Neuronal stem cell (in vitro differentiated cells): ENCODE results near the gene OSBPL1A.

ENCODE experiments used
- DNase-seq: peaks from one replicate; pipeline ENCODE4 v3.0.0-alpha.2; 2013; ENCODE audit warnings: low spot score
- H2AFZ ChIP-seq: one replicate; pipeline ENCODE4 v1.6.1; 2013; ENCODE audit warnings: mild to moderate bottlenecking, low read length, inconsistent platforms
- H2AK5ac ChIP-seq: 2 replicates; pipeline ENCODE4 v1.6.1; 2013; ENCODE audit warnings: low read depth, mild to moderate bottlenecking, inconsistent platforms, low read length, moderate library complexity, mixed read lengths
- H2BK120ac ChIP-seq: 2 replicates; pipeline ENCODE4 v1.6.1; 2013; ENCODE audit warnings: low read depth, mild to moderate bottlenecking, inconsistent platforms, low read length, moderate library complexity, mixed read lengths
- H2BK12ac ChIP-seq: one replicate; pipeline ENCODE4 v1.6.1; 2013; ENCODE audit warnings: low read length, inconsistent platforms
- H2BK15ac ChIP-seq: 2 replicates; pipeline ENCODE4 v1.6.1; 2013; ENCODE audit warnings: mild to moderate bottlenecking, low read length, inconsistent platforms, mixed read lengths
- H2BK5ac ChIP-seq: one replicate; pipeline ENCODE4 v1.6.1; 2013; ENCODE audit warnings: inconsistent platforms, mild to moderate bottlenecking, low read length, moderate library complexity
- H3K14ac ChIP-seq: one replicate; pipeline ENCODE4 v1.6.1; 2013; ENCODE audit warnings: low read length, inconsistent platforms
- H3K18ac ChIP-seq: 2 replicates; pipeline ENCODE4 v1.6.1; 2013; ENCODE audit warnings: low read length, inconsistent platforms
- H3K23ac ChIP-seq: 2 replicates; pipeline ENCODE4 v1.6.1; 2013; ENCODE audit warnings: low read depth, mild to moderate bottlenecking, mixed read lengths, low read length, inconsistent platforms; ENCODE audit not compliant: poor library complexity
- H3K27ac ChIP-seq: replicated peaks from 3 replicates; pipeline ENCODE4 v1.5.1; 2013; ENCODE audit warnings: low read length, inconsistent platforms
- H3K27me3 ChIP-seq, 3 experiments: 2 replicates each; pipeline ENCODE4 v1.6.1; 2013; ENCODE audit warnings: low read length in 3 of 3, mild to moderate bottlenecking in 2 of 3, inconsistent platforms in 1 of 3, low read depth in 1 of 3, mixed read lengths in 1 of 3, moderate library complexity in 1 of 3; ENCODE audit not compliant: control insufficient read depth in 3 of 3, insufficient read depth in 3 of 3
- H3K36me3 ChIP-seq, 2 donors: replicated peaks in 1 of 2; 2 replicates each; pipeline ENCODE4 v1.6.1; 2013; ENCODE audit warnings: low read length in 2 of 2; ENCODE audit not compliant: control insufficient read depth in 2 of 2, insufficient read depth in 2 of 2
- H3K4ac ChIP-seq: 2 replicates; pipeline ENCODE4 v1.6.1; 2013; ENCODE audit warnings: inconsistent platforms, mild to moderate bottlenecking, low read length, moderate library complexity
- H3K4me1 ChIP-seq, 2 donors: 1 replicate in 1 of 2; 2 replicates in 1 of 2; pipeline ENCODE4 v1.6.1; 2013; ENCODE audit warnings: low read length in 2 of 2, low read depth in 1 of 2; ENCODE audit not compliant: control insufficient read depth in 2 of 2, insufficient read depth in 1 of 2
- H3K4me2 ChIP-seq: one replicate; pipeline ENCODE4 v1.6.1; 2013; ENCODE audit warnings: mild to moderate bottlenecking, low read length, inconsistent platforms; ENCODE audit not compliant: insufficient read depth, poor library complexity, severe bottlenecking
- H3K4me3 ChIP-seq, 2 donors: 2 replicates each; pipeline ENCODE4 v1.5.1; 2013; ENCODE audit warnings: low read length in 2 of 2, mild to moderate bottlenecking in 2 of 2, inconsistent platforms in 1 of 2, moderate library complexity in 1 of 2
- H3K79me1 ChIP-seq: one replicate; pipeline ENCODE4 v1.6.1; 2013; ENCODE audit warnings: low read depth, mild to moderate bottlenecking, inconsistent platforms, low read length, moderate library complexity
- H3K9ac ChIP-seq: one replicate; pipeline ENCODE4 v1.6.1; 2013; ENCODE audit warnings: mild to moderate bottlenecking, low read depth, low read length, inconsistent platforms; ENCODE audit not compliant: poor library complexity
- H3K9me3 ChIP-seq, 2 donors: replicated peaks in 1 of 2; 2 replicates each; pipeline versions ENCODE3 to v1.6.1; 2013; ENCODE audit warnings: low read length in 2 of 2, mild to moderate bottlenecking in 2 of 2, inconsistent platforms in 1 of 2, low read depth in 1 of 2, mixed read lengths in 1 of 2, moderate library complexity in 1 of 2; ENCODE audit not compliant: control insufficient read depth in 2 of 2, insufficient read depth in 1 of 2
- H4K8ac ChIP-seq: one replicate; pipeline ENCODE4 v1.6.1; 2013; ENCODE audit warnings: low read depth, mild to moderate bottlenecking, inconsistent platforms, low read length, moderate library complexity
- H4K91ac ChIP-seq: one replicate; pipeline ENCODE4 v1.6.1; 2013; ENCODE audit warnings: low read length, low read depth, mild to moderate bottlenecking, inconsistent platforms; ENCODE audit not compliant: poor library complexity
- WGBS, 2 donors: extraction: QIAGEN DNeasy Blood & Tissue Kit; methylation state at CpG; one replicate each; pipeline ENCODE4 v1.1.7; 2013; ENCODE audit warnings: missing lambda C conversion rate in 2 of 2, mixed read lengths in 1 of 2; ENCODE audit not compliant: insufficient read length in 2 of 2, insufficient replicate concordance in 1 of 2; ENCODE audit errors: extremely low coverage in 2 of 2; 5-methylcytosine and 5-hydroxymethylcytosine counted together

OSBPL1A gene

DNA sequence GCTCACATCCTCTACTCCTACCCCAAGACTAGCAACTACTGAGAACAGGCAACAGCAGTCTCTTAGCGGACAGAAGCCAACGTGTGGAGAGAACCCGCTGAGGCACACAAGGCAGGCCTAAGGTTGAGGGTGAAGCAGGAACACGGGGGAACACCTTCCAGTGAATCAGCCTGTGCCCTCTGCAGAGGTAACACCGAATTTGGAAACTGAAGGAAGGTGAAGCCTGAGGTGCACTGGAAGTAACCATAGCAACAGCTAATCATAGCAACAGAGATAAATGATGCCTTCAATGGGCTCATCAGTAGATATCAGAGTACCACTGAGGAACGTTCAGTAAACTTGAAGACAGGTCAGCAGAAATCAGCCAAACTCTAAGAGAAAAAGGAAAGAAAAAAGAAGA, 43.3 kb downstream of the OSBPL1A start:
- Histone ChIP-seq H4K91ac (no peak overlapping the region), H4K8ac (no peak overlapping the region), H2BK5ac (no peak overlapping the region), H3K9ac (no peak overlapping the region), H2BK15ac (no peak overlapping the region), H3K9me3 (peaks cover 0 to 4% of the 10 kb centered on the region in 2 donors), H3K79me1 (no peaks in the 10 kb centered on the region), H3K4me3 (no peak overlapping the region), H3K36me3 (peaks cover 5 to 21% of the 10 kb centered on the region in 2 donors), H2AK5ac (no peak overlapping the region), H2BK12ac (no peak overlapping the region), H3K14ac (no peak overlapping the region), H3K4me1 (no peaks in the 10 kb centered on the region), H3K27ac (no peak overlapping the region), H3K4me2 (no peak overlapping the region), H3K4ac (no peak overlapping the region), H3K23ac (no peak overlapping the region), H2AFZ (no peak overlapping the region), H3K27me3 (no peaks in the 10 kb centered on the region), H2BK120ac (no peak overlapping the region), H3K18ac (no peak overlapping the region)
- no peak for DNase-seq
- no CpG with 5 or more reads among the region's 6 CpGs for WGBS, 2 donors

DNA sequence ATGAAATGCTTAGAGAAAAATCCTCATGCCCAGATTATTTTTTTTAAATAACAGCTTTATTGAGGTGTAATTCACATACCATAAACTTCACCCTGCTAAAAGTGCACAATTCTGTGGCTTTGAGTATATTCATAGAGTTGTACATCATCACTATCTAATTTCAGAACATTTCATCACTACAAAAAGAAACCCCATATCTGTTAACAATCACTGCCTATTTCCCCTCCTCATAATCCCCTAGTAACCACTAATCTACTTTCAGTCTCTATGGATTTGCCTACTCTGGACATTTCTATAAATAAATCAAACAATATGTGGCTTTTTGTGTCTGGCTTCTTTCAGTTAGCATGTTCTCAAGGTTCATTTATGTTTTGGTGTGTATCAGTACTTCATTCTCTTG, 51.4 kb downstream of the OSBPL1A start:
- no peak overlapping the region for H3K27ac ChIP-seq

DNA sequence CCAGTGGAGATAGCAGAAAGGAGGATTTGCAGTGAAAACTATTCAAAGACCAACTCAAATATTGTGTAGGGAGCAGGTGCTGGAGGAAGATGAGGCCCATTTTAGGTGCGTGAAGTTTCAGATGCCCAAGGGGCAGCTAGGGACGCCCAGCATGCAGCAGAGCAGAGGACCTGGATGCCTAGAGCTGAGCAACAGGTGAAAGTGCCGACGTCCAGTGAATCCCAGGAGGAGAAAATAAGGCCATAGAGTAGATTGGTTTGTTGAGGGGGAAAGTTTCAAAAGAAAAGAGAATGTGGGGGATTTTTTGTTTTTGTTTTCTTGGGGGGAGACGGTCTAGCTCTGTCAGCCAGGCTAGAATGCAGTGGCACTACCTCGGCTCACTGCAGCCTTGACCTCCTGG, 53.1 kb downstream of the OSBPL1A start:
- Histone ChIP-seq H4K8ac (no peak overlapping the region), H3K36me3 (peaks cover 1 to 13% of the 10 kb centered on the region in 2 donors), H2BK5ac (no peak overlapping the region), H3K18ac (no peak overlapping the region), H2BK12ac (no peak overlapping the region), H3K4ac (no peak overlapping the region), H3K4me1 (no peaks in the 10 kb centered on the region), H2BK15ac (no peak overlapping the region), H3K9ac (no peak overlapping the region), H3K27ac (no peak overlapping the region), H3K14ac (no peak overlapping the region), H3K23ac (no peak overlapping the region), H2BK120ac (no peak overlapping the region), H2AK5ac (no peak overlapping the region), H2AFZ (no peak overlapping the region), H3K4me3 (no peak overlapping the region), H3K9me3 (peaks cover 0 to 6% of the 10 kb centered on the region in 2 donors), H3K27me3 (no peaks in the 10 kb centered on the region), H3K79me1 (peaks cover 2% of the 10 kb centered on the region), H3K4me2 (no peak overlapping the region), H4K91ac (no peak overlapping the region)
- WGBS, 2 donors, result no CpG with 5 or more reads among the region's 6 CpGs
- no peak for DNase-seq

More for the DNA sequence above, 51.4 kb downstream of the OSBPL1A start:
- no peak overlapping the region for H3K4ac ChIP-seq
- H2BK5ac ChIP-seq, result no peak overlapping the region
- no peak overlapping the region for H3K9ac ChIP-seq
- no peak overlapping the region for H3K23ac ChIP-seq
- H3K14ac ChIP-seq, result no peak overlapping the region
- H3K9me3 ChIP-seq, result peaks cover 0 to 6% of the 10 kb centered on the region in 2 donors
- H4K91ac ChIP-seq, result no peak overlapping the region
- H2AFZ ChIP-seq, result no peak overlapping the region
- H2AK5ac ChIP-seq, result no peak overlapping the region
- H3K27me3 ChIP-seq, result no peaks in the 10 kb centered on the region
- no peak overlapping the region for H4K8ac ChIP-seq
- H3K79me1 ChIP-seq, result no peaks in the 10 kb centered on the region
- no peak overlapping the region for H2BK120ac ChIP-seq
- no peak overlapping the region for H3K18ac ChIP-seq
- no peak for DNase-seq
- no peak overlapping the region for H2BK15ac ChIP-seq
- peaks cover 1 to 13% of the 10 kb centered on the region in 2 donors for H3K36me3 ChIP-seq
- H3K4me3 ChIP-seq, result no peak overlapping the region
- H3K4me1 ChIP-seq, result no peaks in the 10 kb centered on the region
- no peak overlapping the region for H3K4me2 ChIP-seq
- H2BK12ac ChIP-seq, result no peak overlapping the region

DNA sequence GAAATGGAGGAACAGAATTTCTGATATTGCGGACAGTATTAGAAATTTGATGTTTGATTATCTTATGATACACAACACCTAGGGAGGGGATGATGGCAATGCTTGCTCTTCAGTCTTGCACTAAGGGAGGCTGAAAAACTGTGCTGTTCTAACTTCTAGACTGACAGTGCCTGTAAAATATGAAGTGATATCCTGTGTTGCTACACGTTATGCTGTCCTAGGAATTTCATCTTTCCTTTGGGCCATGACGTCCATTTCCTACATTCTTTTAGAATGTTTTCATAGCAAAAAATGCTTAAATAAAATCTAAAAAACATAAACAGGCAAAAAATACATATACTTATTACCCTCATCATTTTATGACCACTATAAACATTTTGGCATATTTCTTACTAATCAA, 55.3 kb downstream of the OSBPL1A start:
- Histone ChIP-seq H2AFZ (no peak overlapping the region), H3K9me3 (peaks cover 0 to 6% of the 10 kb centered on the region in 2 donors), H3K9ac (no peak overlapping the region), H3K27me3 (no peaks in the 10 kb centered on the region), H2BK5ac (no peak overlapping the region), H3K18ac (no peak overlapping the region), H3K4me1 (no peaks in the 10 kb centered on the region), H2BK12ac (no peak overlapping the region), H3K4me2 (no peak overlapping the region), H2BK120ac (no peak overlapping the region), H4K8ac (no peak overlapping the region), H3K4ac (no peak overlapping the region), H2BK15ac (no peak overlapping the region), H3K36me3 (peaks cover 1 to 7% of the 10 kb centered on the region in 2 donors), H3K23ac (no peak overlapping the region), H3K14ac (no peak overlapping the region), H3K27ac (no peak overlapping the region), H3K4me3 (no peak overlapping the region), H2AK5ac (no peak overlapping the region), H3K79me1 (peaks cover 2% of the 10 kb centered on the region), H4K91ac (no peak overlapping the region)
- DNase-seq, result no peak
- WGBS, 2 donors, result no CpG with 5 or more reads among the region's 3 CpGs
